Transverse colon (tissue), 4 donors: ENCODE data around the gene IKBKG.

Experiments
- EP300 ChIP-seq: sonication (generic); formaldehyde crosslinking; IDR thresholded peaks from one replicate; pipeline ENCODE4 v1.6.1; 2017; ENCODE audit warnings: antibody characterized with exemption, low read depth
- POLR2AphosphoS5 ChIP-seq, 3 donors: sonication (generic); formaldehyde crosslinking; IDR thresholded peaks; one replicate each; pipeline ENCODE4 v1.6.1; 2016; ENCODE audit warnings: antibody characterized with exemption in 3 of 3
- TF ChIP-seq, protein P1 (sequence below), 5 experiments: fragments of 200-600 bp in 3 of 5; fragments of 450-650 bp in 2 of 5; sonication (generic) in 3 of 5; IDR thresholded peaks; 1 replicate in 2 of 5; 2 replicates in 3 of 5; pipeline ENCODE4 v1.5.1; 2016 to 2017; ENCODE audit warnings: antibody characterized with exemption in 5 of 5, inconsistent platforms in 3 of 5, mild to moderate bottlenecking in 2 of 5, moderate library complexity in 1 of 5

DNA sequence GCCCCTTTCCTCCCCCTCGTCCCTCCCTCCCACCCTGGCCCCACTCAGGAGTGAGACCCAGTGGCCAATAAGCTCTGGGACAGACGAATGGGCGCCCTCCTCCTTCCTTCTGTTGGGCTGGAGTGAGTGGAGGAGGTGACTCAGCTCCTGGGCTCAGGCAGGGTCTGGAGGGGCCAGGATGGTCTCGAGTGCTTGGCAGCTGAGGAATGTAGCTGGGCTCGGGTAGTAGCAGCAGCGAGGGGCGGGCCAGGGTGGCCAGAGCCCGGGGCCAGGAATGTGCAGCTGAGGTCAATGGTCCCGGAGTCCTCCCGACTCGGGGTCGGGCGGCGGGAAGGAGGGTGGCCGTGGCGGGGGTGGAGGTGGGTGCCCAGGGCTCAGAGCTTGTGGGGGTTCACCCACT is 15.8 kb upstream of the IKBKG start:
- TF ChIP-seq POLR2AphosphoS5 (IDR thresholded peaks at IDR 0.05) (no peak), EP300 (no peak)
- TF ChIP-seq, protein P1, sequence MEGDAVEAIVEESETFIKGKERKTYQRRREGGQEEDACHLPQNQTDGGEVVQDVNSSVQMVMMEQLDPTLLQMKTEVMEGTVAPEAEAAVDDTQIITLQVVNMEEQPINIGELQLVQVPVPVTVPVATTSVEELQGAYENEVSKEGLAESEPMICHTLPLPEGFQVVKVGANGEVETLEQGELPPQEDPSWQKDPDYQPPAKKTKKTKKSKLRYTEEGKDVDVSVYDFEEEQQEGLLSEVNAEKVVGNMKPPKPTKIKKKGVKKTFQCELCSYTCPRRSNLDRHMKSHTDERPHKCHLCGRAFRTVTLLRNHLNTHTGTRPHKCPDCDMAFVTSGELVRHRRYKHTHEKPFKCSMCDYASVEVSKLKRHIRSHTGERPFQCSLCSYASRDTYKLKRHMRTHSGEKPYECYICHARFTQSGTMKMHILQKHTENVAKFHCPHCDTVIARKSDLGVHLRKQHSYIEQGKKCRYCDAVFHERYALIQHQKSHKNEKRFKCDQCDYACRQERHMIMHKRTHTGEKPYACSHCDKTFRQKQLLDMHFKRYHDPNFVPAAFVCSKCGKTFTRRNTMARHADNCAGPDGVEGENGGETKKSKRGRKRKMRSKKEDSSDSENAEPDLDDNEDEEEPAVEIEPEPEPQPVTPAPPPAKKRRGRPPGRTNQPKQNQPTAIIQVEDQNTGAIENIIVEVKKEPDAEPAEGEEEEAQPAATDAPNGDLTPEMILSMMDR (IDR thresholded peaks at IDR 0.05): no peak
